IMR-90 (cell line): ENCODE measurements around the gene ALG1.
"Not testable (repeated sequence)": the region's sequence is repeated elsewhere in the genome, so short reads cannot be mapped to it uniquely, and the experiment has no call there.

Experiments
- BHLHE40 ChIP-seq: fragments of 150-350 bp; IDR thresholded peaks from 2 replicates; pipeline ENCODE4 v1.6.1; 2016; ENCODE audit warnings: mild to moderate bottlenecking, low read depth, low read length
- MAFK ChIP-seq: IDR thresholded peaks from 2 replicates; pipeline ENCODE4 v1.6.1; 2012; ENCODE audit warnings: low read depth, low read length, improper control_type of control experiment
- POLR2A ChIP-seq: IDR thresholded peaks from 2 replicates; pipeline ENCODE4 v1.6.1; 2012; ENCODE audit warnings: mild to moderate bottlenecking, low read depth, low read length
- SMC3 ChIP-seq: fragments of 150-350 bp; IDR thresholded peaks from 2 replicates; pipeline ENCODE4 v1.6.1; 2016; ENCODE audit warnings: low read depth, mild to moderate bottlenecking, antibody characterized with exemption, low read length, moderate library complexity
- TF ChIP-seq, protein P1 (sequence below): conservative IDR thresholded peaks from 2 replicates; pipeline ENCODE4 v1.5.1; 2012; ENCODE audit warnings: mild to moderate bottlenecking, low read depth, low read length, improper control_type of control experiment

- not testable (repeated sequence) for TF ChIP-seq SMC3, POLR2A, BHLHE40, MAFK
- TF ChIP-seq, protein P1, sequence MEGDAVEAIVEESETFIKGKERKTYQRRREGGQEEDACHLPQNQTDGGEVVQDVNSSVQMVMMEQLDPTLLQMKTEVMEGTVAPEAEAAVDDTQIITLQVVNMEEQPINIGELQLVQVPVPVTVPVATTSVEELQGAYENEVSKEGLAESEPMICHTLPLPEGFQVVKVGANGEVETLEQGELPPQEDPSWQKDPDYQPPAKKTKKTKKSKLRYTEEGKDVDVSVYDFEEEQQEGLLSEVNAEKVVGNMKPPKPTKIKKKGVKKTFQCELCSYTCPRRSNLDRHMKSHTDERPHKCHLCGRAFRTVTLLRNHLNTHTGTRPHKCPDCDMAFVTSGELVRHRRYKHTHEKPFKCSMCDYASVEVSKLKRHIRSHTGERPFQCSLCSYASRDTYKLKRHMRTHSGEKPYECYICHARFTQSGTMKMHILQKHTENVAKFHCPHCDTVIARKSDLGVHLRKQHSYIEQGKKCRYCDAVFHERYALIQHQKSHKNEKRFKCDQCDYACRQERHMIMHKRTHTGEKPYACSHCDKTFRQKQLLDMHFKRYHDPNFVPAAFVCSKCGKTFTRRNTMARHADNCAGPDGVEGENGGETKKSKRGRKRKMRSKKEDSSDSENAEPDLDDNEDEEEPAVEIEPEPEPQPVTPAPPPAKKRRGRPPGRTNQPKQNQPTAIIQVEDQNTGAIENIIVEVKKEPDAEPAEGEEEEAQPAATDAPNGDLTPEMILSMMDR, result not testable (repeated sequence)
These were observed 25.4 kb downstream of the ALG1 start for GRCh38 chr16:5097061-5097469.
